ENCODE measurements around the gene MPDU1. TPM values are rescaled to one million over a fixed set of nuclear protein-coding genes. Genes with fewer than 3 reads are reported as not detected.

Gene MPDU1
- total RNA-seq, 4 donors from 2014 or later = 53.9 to 94.2 (median 77.7) TPM

- no peak for TF ChIP-seq CTCF (IDR thresholded peaks at IDR 0.05; ENCODE audit: low read depth)
These were observed 43.8 kb downstream of the MPDU1 start, which contains the start of gene SAT2 for GRCh38 chr17:7627250-7628121. SAT2 (minus strand) TSS chr17:7627821; CDS start chr17:7627635, 186 bp downstream.

- no peak for TF ChIP-seq CTCF (IDR thresholded peaks at IDR 0.05; ENCODE audit: low read depth)
These were observed 46.4 kb downstream of the MPDU1 start, which contains the start of gene SHBG for GRCh38 chr17:7629939-7630571. SHBG (plus strand) TSS chr17:7630135; CDS start chr17:7630173, 38 bp downstream.

- TF ChIP-seq CTCF (IDR thresholded peaks at IDR 0.05; ENCODE audit: low read depth) = no peak
These were observed 48.0 kb downstream of the MPDU1 start for GRCh38 chr17:7631398-7632380.

- TF ChIP-seq CTCF (IDR thresholded peaks at IDR 0.05; ENCODE audit: low read depth) = no peak
These were observed 48.8 kb downstream of the MPDU1 start for GRCh38 chr17:7632492-7632894.

GRCh38 chr17:7633093-7633492, 49.4 kb downstream of the MPDU1 start:
- TF ChIP-seq CTCF (IDR thresholded peaks at IDR 0.05; ENCODE audit: low read depth) = no peak

GRCh38 chr17:7634384-7634783, 50.7 kb downstream of the MPDU1 start:
- no peak for TF ChIP-seq CTCF (IDR thresholded peaks at IDR 0.05; ENCODE audit: low read depth)
